T1000 (cell line): ENCODE measurements around the gene ANXA4.

ENCODE experiments used
- DNase-seq: peaks from one replicate; lab custom pipeline; 2025; ENCODE audit warnings: mixed read lengths; lab: John Stamatoyannopoulos, UW

Gene ANXA4

DNA sequence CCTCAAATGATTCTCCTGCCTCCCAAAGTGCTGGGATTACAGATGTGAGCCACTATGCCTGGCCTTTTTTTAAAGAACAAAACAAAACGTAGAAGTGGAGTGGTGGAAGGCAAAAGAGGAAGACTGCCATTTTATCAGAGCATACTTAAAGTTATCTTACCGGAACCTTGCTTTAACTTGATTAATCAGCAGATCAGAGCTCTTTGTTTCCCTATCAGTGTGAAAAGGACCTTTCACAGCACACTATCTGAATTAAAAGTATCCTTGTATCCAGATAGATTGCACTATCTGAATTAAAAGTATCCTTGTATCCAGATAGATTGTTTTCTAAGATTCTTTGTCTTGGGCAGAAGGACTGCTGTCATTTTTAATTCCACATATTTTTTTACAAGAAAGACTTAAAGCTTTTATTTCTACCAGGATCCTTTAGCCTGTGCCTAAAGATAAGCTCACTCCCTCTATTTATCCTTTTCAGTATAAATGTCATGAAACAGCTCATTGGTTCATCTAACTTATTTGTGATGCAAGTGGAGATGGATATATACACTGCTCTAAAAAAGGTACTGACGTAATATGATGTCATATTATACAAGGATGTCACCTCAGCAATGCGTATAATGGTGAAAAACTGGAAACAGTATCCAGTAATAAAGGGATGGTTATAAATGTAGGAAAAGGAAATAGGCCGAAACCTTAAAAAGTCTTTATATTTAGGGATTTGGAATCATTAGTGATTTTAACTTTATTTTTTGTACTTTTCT is 105.3 kb downstream of the ANXA4 start:
- DNase-seq: no peak

DNA sequence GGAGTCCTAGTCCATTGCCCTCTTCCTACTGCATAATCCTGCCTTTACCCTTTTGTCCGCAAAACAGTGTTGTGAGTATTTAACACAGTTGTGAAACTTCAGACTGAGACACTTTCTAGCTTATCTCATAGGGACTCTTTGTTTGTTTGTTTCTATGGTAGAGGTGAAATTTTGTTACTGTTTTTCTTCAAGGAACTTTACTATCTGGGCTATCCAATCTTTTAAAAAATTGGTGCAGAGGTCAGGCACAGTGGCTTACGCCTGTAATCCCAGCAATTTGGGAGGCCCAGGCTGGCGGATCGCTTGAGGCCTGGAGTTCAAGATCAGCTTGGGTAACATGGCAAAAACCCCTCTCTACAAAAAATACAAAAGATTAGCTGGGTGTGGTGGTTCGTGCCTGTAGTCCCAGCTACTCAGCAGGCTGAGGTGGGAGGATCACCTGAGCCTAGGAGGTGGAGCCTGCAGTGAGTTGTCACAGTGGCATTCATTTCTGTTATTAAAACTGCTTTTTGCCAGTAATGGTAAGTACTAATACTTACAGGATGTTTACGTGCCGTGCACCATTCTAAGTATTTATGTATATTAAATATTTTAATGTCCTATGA is 106.4 kb downstream of the ANXA4 start:
- no peak for DNase-seq

DNA sequence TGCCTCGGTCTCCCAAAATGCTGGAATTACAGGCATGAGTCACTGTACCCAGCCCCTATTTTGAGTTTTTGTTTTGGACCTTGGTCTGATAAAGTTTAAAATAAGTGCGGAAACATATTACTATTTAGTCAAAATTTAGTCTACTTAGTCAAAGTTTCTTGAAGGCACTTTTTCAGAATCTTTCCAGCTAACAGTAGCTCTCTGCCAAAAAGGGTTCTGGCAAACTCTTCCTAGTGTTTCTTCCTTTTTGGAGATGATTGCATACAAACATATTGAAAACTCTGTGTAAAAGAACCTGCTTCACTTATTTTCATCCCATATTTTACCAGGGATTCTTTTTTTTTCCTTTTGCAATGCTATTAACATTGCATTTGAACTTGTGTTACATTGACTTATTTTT is 116.3 kb downstream of the ANXA4 start:
- no peak for DNase-seq

- no peak for DNase-seq
These were observed 121.4 kb downstream of the ANXA4 start for GRCh38 chr2:69863298-69863697.
